Measurements from ENCODE around the gene GNB4. TPM values are rescaled to one million over a fixed set of nuclear protein-coding genes. Genes with fewer than 3 reads are reported as not detected.

Gene GNB4
- total RNA-seq, result 28.5 and 39.5 TPM in 2 replicates

GRCh38 chr3:179451265-179452175 is at the start of gene GNB4:
Gene GNB4, minus strand, starts transcription at chr3:179451470. Its CDS starts 25,270 bp downstream, at chr3:179426200.
- no peak for DNase-seq (ENCODE audit: extremely low read depth, low read depth, low spot score)

DNA sequence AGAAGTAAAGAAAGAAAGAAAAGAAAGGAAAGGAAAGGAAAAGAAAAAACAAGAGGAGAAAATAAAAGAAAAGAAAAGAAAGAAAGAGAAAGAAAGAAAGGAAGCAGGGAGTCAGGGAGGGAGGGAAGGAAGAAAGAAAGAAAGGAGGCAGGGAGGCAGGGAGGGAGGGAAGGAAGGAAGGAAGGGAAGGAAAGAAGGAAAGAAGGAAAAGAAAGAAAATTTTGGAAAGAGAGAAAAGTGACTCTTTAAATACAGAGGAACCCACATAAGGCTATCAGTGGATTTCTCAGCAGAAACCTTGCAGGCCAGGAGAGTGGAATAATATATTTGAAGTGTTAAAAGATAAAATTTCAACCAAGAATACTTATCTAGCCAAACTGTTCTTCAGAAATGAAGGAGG is 44.2 kb upstream of the GNB4 start:
- no peak for DNase-seq (ENCODE audit: extremely low read depth, low read depth, low spot score)

- no peak for DNase-seq (ENCODE audit: extremely low read depth, low read depth, low spot score)
Observed at GRCh38 chr3:179493260-179493659, 42.0 kb upstream of the GNB4 start.

DNA sequence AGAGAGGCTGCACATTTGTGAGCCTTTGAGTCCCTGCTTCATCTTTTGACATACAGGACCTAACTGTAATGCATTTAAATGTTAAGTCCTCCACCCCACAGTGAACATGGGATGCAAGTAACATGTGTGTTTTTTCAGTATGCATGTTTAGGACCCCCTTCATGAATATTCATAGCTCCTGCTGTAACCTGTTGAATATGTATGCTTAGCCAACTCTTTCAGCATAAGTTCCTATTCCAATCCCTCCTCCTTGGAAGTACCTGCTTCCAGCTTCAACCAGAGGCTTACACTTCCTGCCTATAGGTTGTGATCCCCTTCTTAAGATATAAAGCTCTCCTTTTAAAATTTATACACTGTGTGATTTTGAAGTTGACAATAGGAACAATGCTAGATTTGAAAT is 36.9 kb upstream of the GNB4 start:
- DNase-seq (ENCODE audit: extremely low read depth, low read depth, low spot score), result no peak

- no peak for DNase-seq (ENCODE audit: extremely low read depth, low read depth, low spot score)
Observed at GRCh38 chr3:179486806-179487205, 35.5 kb upstream of the GNB4 start.

DNA sequence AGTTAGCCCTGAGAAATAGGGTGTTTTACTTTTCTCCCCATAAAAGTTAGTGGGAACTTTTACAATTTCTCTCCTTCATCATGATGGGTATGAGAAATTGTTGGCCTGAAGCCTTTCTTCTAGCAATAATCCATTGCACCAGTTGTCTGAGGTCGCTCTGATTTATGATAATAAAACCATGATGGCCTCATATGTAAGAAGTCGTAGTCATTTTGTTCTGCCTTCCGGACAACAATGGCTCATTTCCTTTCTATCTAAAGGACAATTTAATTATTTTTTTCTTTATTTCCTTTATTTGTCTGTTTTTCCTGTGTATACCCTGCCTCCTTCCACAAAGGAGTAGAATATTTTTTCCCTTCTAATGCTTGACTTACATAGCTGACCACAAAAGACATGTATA is 31.6 kb upstream of the GNB4 start:
- no peak for DNase-seq (ENCODE audit: extremely low read depth, low read depth, low spot score)

GRCh38 chr3:179476215-179476614 is 24.9 kb upstream of the GNB4 start:
- no peak for DNase-seq (ENCODE audit: extremely low read depth, low read depth, low spot score)

GRCh38 chr3:179474480-179474879 is 23.2 kb upstream of the GNB4 start:
- DNase-seq (ENCODE audit: extremely low read depth, low read depth, low spot score), result no peak

DNA sequence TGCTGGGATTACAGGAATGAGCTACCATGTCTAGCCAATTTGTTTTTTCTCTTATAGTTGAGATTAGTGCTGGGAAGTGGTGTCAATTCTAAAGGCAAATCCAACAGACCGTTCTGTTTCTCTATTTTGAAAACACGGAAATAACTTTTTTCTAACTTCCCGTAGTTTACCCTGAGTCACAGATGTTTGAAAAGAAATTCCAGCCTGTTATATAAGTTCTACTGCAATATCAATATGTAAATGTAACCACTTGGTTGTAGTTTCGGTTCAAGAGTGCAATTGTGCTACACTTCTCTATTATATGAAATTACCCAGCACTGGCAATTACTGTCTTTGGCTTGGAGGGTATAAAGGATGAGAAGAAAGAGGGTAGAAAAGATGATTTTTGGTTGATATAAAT is 22.3 kb upstream of the GNB4 start:
- no peak for DNase-seq (ENCODE audit: extremely low read depth, low read depth, low spot score)

GRCh38 chr3:179464323-179465092 is 13.2 kb upstream of the GNB4 start:
- no peak for DNase-seq (ENCODE audit: extremely low read depth, low read depth, low spot score)

DNA sequence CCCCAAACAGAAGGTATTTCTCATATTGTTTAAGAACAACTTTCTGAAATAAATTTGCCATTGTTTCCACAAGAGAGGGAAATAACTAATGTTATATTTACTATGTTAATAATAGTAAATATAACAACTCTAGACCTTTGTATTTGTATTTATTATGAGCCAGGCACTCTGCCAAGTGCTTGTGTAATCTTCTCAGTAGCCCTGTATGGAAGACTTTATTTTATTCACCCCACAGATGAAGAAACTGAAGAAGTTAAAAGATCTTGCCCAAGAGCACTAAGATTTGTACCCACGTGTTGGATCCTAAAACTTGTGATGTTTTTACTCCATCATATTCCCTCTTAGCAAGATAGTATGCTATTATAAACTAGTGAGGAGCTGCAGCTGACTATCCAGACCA is 12.0 kb upstream of the GNB4 start:
- DNase-seq (ENCODE audit: extremely low read depth, low read depth, low spot score), result no peak

DNA sequence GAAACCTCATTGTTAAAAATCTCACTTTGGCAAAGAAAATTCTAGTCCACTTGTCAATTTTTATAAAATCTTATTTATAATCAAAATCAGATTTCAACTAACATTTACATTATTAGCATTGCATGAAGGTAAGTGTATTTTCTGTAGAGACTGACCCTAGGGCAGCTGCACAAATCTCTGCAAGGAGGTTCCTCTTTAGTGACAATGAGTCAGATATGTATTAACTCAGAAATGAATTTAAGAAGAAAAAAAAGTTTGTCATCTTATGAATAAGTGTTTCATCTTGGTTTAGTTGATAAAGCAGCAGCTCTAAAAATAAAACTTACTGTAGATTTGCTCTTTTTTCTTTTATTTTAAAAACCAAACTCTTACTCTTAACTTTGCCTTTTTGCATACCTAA is 9.0 kb upstream of the GNB4 start:
- no peak for DNase-seq (ENCODE audit: extremely low read depth, low read depth, low spot score)

DNA sequence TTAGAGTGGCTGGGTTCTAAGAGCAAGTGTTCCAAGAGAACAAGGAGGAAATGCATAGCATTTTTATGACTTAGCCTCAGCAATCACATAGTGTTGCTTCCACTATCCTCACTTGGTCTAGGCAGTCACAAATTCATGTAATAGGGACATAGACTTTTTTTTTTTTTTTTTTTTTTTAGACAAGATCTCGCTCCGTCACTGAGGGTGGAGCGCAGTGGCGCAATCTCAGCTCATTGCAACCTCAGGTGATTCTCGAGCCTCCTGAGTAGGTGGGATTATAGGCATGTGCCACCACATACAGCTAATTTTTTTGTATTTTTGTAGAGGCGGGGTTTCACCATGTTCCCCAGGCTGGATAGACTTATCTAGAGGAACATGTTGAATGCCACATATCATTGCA is 4.7 kb upstream of the GNB4 start:
- no peak for DNase-seq (ENCODE audit: extremely low read depth, low read depth, low spot score)

- no peak for DNase-seq (ENCODE audit: extremely low read depth, low read depth, low spot score)
Observed at GRCh38 chr3:179454887-179455286, 3.6 kb upstream of the GNB4 start.

DNA sequence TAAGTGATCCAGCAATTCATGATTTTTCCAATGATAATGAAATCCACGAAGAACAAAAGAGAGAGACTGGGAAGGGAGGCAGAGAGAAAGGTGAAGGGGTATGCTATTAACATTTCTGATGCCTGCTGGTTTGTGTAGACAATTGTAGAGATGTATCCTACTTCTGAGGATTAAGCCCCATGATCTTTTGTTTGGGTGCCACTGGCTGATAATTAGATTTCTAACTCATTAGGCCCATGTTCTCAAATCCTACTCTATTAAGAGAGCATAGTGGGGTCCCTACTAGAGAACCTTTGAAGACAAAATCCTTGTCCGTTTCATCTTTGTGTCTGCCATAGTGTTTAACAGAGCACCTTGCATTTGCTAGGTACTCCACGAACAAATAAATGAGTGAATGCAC is 2.7 kb upstream of the GNB4 start:
- DNase-seq (ENCODE audit: extremely low read depth, low read depth, low spot score), result no peak

GRCh38 chr3:179452872-179453271 is 1.6 kb upstream of the GNB4 start:
- DNase-seq (ENCODE audit: extremely low read depth, low read depth, low spot score), result no peak

DNA sequence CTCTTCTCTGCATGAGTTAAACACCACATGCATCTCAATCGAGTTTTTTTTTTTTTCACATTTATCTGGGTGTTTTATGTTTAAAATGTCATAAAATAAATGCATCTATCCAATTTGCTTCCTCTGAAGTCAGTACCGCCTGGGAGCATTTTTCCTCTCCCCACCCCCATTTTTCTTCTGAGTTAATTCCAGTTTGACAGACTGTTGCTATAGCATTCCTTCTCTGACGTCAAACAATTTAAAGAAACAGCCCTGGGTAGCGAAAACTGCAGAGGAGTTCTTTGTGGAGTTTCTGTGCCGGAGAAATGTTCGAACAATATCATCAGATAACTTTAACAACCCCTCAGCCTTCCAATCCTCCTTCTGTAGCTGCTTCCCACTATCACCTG is 900 bp upstream of the GNB4 start:
- no peak for DNase-seq (ENCODE audit: extremely low read depth, low read depth, low spot score)

- DNase-seq (ENCODE audit: extremely low read depth, low read depth, low spot score), result no peak
Observed at GRCh38 chr3:179450901-179451264, 387 bp downstream of the GNB4 start.

DNA sequence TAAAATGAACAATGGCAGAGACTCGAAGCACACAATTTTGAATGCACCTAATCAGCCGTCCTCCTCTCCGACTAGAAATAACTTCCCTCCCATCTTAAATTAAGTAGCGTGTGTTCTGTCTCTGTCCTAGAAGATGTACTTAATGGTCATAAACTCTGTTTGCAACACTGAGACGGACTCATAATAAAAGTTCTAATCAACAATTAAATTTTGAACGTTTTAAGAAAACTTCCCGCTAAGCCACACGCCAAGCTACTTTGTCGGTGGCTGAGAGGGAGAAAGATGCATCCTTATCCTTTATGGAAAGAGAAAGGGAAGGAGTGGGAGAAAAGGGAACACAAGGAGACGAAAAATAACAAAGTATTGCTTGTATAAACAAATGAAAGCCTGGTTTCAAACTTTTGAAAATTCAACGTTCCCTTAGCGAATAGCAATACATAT is 989 bp downstream of the GNB4 start:
- no peak for DNase-seq (ENCODE audit: extremely low read depth, low read depth, low spot score)

- no peak for DNase-seq (ENCODE audit: extremely low read depth, low read depth, low spot score)
Observed at GRCh38 chr3:179449636-179450035, 1.6 kb downstream of the GNB4 start.

GRCh38 chr3:179447251-179447650 is 4.0 kb downstream of the GNB4 start:
- DNase-seq (ENCODE audit: extremely low read depth, low read depth, low spot score), result no peak

- no peak for DNase-seq (ENCODE audit: extremely low read depth, low read depth, low spot score)
Observed at GRCh38 chr3:179446501-179446900, 4.8 kb downstream of the GNB4 start.
